ENCODE data around the gene TIMMDC1.

DNA sequence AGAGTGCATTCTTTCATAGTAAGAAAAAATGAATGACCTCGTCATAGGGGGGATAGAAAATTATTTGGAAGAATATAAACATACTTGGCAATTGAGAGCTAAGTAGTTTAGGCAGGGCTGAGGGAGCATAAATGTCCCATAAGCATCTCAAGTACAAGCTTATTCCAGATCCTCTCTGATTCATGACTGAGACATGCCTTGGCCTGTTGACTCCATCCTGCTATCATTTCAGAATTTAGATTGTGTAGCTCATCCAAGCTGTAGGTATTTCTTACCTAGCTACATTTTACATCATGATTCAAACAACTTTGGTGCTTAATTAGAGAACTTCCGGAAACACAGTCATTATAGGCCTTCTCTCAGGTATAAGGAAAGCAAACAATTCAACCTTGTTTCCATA is 17.3 kb upstream of the TIMMDC1 start:
- TF ChIP-seq ZBTB33 (IDR thresholded peaks at IDR 0.05), result no peak
- no peak for TF ChIP-seq SMC3 (IDR thresholded peaks at IDR 0.05; ENCODE audit: borderline replicate concordance, low read length)
- no peak for TF ChIP-seq SRF (IDR thresholded peaks at IDR 0.05; ENCODE audit: low read depth in 2 of 2, low read length in 2 of 2)
- no peak for TF ChIP-seq ZZZ3 (IDR thresholded peaks at IDR 0.05; ENCODE audit: control insufficient read depth, insufficient read length, low read depth)
- no peak for TF ChIP-seq CTCF (IDR thresholded peaks at IDR 0.05 in 2 of 3, conservative IDR thresholded peaks at IDR 0.05 in 1 of 3; ENCODE audit: control insufficient read depth in 2 of 3, extremely low read depth in 1 of 3, insufficient read depth in 1 of 3, low read depth in 3 of 3, low read length in 3 of 3)
- no peak for TF ChIP-seq EP300 (IDR thresholded peaks at IDR 0.05; ENCODE audit: borderline replicate concordance in 1 of 2, control insufficient read depth in 1 of 2, low read depth in 2 of 2, low read length in 2 of 2)
- TF ChIP-seq CREB1 (IDR thresholded peaks at IDR 0.05; ENCODE audit: low read depth), result no peak
- no peak for TF ChIP-seq NR2C1 (IDR thresholded peaks at IDR 0.05)
- no peak for TF ChIP-seq POLR2A (IDR thresholded peaks at IDR 0.05; ENCODE audit: low read depth, low read length)
- TF ChIP-seq RAD21 (IDR thresholded peaks at IDR 0.05; ENCODE audit: insufficient read depth, low read depth, low read length), result no peak
- TF ChIP-seq, protein P1, sequence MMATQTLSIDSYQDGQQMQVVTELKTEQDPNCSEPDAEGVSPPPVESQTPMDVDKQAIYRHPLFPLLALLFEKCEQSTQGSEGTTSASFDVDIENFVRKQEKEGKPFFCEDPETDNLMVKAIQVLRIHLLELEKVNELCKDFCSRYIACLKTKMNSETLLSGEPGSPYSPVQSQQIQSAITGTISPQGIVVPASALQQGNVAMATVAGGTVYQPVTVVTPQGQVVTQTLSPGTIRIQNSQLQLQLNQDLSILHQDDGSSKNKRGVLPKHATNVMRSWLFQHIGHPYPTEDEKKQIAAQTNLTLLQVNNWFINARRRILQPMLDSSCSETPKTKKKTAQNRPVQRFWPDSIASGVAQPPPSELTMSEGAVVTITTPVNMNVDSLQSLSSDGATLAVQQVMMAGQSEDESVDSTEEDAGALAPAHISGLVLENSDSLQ (IDR thresholded peaks at IDR 0.05), result no peak
- no peak for TF ChIP-seq POLR2AphosphoS5 (IDR thresholded peaks at IDR 0.05; ENCODE audit: low read length)
- no peak for TF ChIP-seq GABPA (IDR thresholded peaks at IDR 0.05; ENCODE audit: low read depth)
- TF ChIP-seq SPI1 (IDR thresholded peaks at IDR 0.05; ENCODE audit: borderline replicate concordance, insufficient read depth, low read depth, low read length), result no peak

Data from GM12878 (cell line).